GM23338 (cell line): ENCODE data around the gene LAMC3. TPM values are rescaled to one million over a fixed set of nuclear protein-coding genes. Genes with fewer than 3 reads are reported as not detected.
A peak's percentile ranks its signal among the peaks of the same experiment; 100 is the strongest.
"Not testable (repeated sequence)": the region's sequence is repeated elsewhere in the genome, so short reads cannot be mapped to it uniquely, and the experiment has no call there.

Source experiments
- ATAC-seq: fragments of 200-7000 bp; cut with Tn5 transposase; 3 replicates; pipeline ENCODE4 v1.9.1; 2020
- DNase-seq: peaks from one replicate; pipeline ENCODE4 v3.0.0-alpha.2; 2015; ENCODE audit warnings: low spot score
- H2AFZ ChIP-seq: fragments of 200-600 bp; sonication (generic); 2 replicates; pipeline ENCODE4 v1.8.0; 2016; ENCODE audit warnings: antibody characterized with exemption, mild to moderate bottlenecking, moderate library complexity
- H3F3A ChIP-seq: fragments of 200-600 bp; sonication (generic); replicated peaks from 2 replicates; pipeline ENCODE4 v1.8.0; 2017; ENCODE audit warnings: antibody characterized with exemption, mixed run types, low read depth
- H3K27ac ChIP-seq: fragments of 200-600 bp; sonication (generic); 2 replicates; pipeline ENCODE4 v1.6.1; 2016; ENCODE audit warnings: low read depth
- H3K27me3 ChIP-seq: fragments of 200-600 bp; sonication (generic); 2 replicates; pipeline ENCODE4 v1.8.0; 2016; ENCODE audit warnings: mild to moderate bottlenecking, mixed run types, moderate library complexity; ENCODE audit not compliant: insufficient read depth
- H3K36me3 ChIP-seq: fragments of 200-600 bp; sonication (generic); 2 replicates; pipeline ENCODE4 v1.8.0; 2016; ENCODE audit warnings: mild to moderate bottlenecking; ENCODE audit not compliant: insufficient read depth
- H3K4me1 ChIP-seq: fragments of 200-600 bp; sonication (generic); 2 replicates; pipeline ENCODE4 v1.8.0; 2016; ENCODE audit warnings: mild to moderate bottlenecking, moderate library complexity; ENCODE audit not compliant: insufficient read depth
- H3K4me2 ChIP-seq: fragments of 200-600 bp; sonication (generic); 2 replicates; pipeline ENCODE4 v1.7.1; 2017; ENCODE audit warnings: mixed run types
- H3K4me3 ChIP-seq: fragments of 200-600 bp; sonication (generic); 2 replicates; pipeline ENCODE4 v1.6.1; 2016; ENCODE audit warnings: mixed run types
- H3K79me2 ChIP-seq: fragments of 200-600 bp; sonication (generic); replicated peaks from 2 replicates; pipeline ENCODE4 v1.8.0; 2017; ENCODE audit warnings: mild to moderate bottlenecking; ENCODE audit not compliant: insufficient read depth
- H3K9me2 ChIP-seq: fragments of 200-600 bp; sonication (generic); 2 replicates; pipeline ENCODE4 v1.8.0; 2017; ENCODE audit not compliant: insufficient read depth
- H4K20me1 ChIP-seq: fragments of 200-600 bp; sonication (generic); replicated peaks from 2 replicates; pipeline ENCODE4 v1.8.0; 2017; ENCODE audit warnings: mild to moderate bottlenecking; ENCODE audit not compliant: insufficient read depth
- H3K27ac Mint-ChIP-seq: 2 replicates; pipeline ENCODE4 v1.8.0; 2020; ENCODE audit warnings: inconsistent platforms, mild to moderate bottlenecking, moderate library complexity, mixed read lengths
- H3K27me3 Mint-ChIP-seq: 3 replicates; pipeline ENCODE4 v1.8.0; 2022; ENCODE audit warnings: low read depth, mild to moderate bottlenecking, moderate library complexity, mixed read lengths, inconsistent platforms; ENCODE audit not compliant: insufficient read depth, poor library complexity
- H3K36me3 Mint-ChIP-seq: 3 replicates; pipeline ENCODE4 v1.8.0; 2021; ENCODE audit warnings: low read depth, mild to moderate bottlenecking, inconsistent platforms, moderate library complexity, mixed read lengths
- H3K4me1 Mint-ChIP-seq: 3 replicates; pipeline ENCODE4 v1.8.0; 2020; ENCODE audit warnings: mild to moderate bottlenecking, inconsistent platforms, mixed read lengths
- H3K4me3 Mint-ChIP-seq: 3 replicates; pipeline ENCODE4 v1.8.0; 2021; ENCODE audit warnings: moderate library complexity, mild to moderate bottlenecking, inconsistent platforms, mixed read lengths
- H3K9me3 Mint-ChIP-seq: 3 replicates; pipeline ENCODE4 v1.8.0; 2020; ENCODE audit warnings: moderate library complexity, mild to moderate bottlenecking, inconsistent platforms, mixed read lengths
- CREB1 ChIP-seq: fragments of 250-450 bp; sonication (Bioruptor Pico); IDR thresholded peaks from 2 replicates; pipeline ENCODE4 v1.5.0; 2020; ENCODE audit warnings: low read depth, mild to moderate bottlenecking, moderate library complexity
- EZH2 ChIP-seq: fragments of 200-600 bp; sonication (generic); IDR thresholded peaks from one replicate; pipeline ENCODE4 v1.8.0; 2017; ENCODE audit warnings: antibody characterized with exemption, mild to moderate bottlenecking, low read depth; ENCODE audit not compliant: unreplicated experiment
- EZH2phosphoT487 ChIP-seq: fragments of 200-600 bp; sonication (generic); IDR thresholded peaks from one replicate; pipeline ENCODE4 v1.8.1; 2018; ENCODE audit warnings: antibody characterized with exemption; ENCODE audit not compliant: unreplicated experiment
- JUNB ChIP-seq: IDR thresholded peaks from one replicate; pipeline ENCODE4 v1.6.1; 2016; ENCODE audit warnings: antibody characterized with exemption; ENCODE audit not compliant: unreplicated experiment
- NANOG ChIP-seq: IDR thresholded peaks from 2 replicates; pipeline ENCODE4 v1.6.1; 2016; ENCODE audit warnings: antibody characterized with exemption, borderline replicate concordance
- POLR2AphosphoS5 ChIP-seq: IDR thresholded peaks from 2 replicates; pipeline ENCODE4 v1.6.1; 2016; ENCODE audit warnings: antibody characterized with exemption, low read depth
- ZNF114 ChIP-seq: fragments of 250-450 bp; sonication (Bioruptor Pico); IDR thresholded peaks from 2 replicates; pipeline ENCODE4 v1.5.0; 2020; ENCODE audit warnings: mild to moderate bottlenecking, moderate library complexity
- ZNF331 ChIP-seq: fragments of 250-450 bp; sonication (Bioruptor Pico); IDR thresholded peaks from 2 replicates; pipeline ENCODE4 v1.5.0; 2020; ENCODE audit warnings: low read depth, mild to moderate bottlenecking, moderate library complexity
- polyA plus RNA-seq: library from polyadenylated mRNA; unstranded; fragments of >200 nt; fragmentation: Nextera tagmentation; extraction: Ambion mirVana; gene quantifications from 2 replicates; pipeline ENCODE4 v1.2.1, GENCODE V29; 2016
- total RNA-seq: library from RNA; depleted of rRNA; stranded (reverse); fragments of >200 nt; shearing (Covaris generic); gene quantifications from 2 replicates; pipeline ENCODE4 v1.2.3, GENCODE V29; 2014
- TF ChIP-seq, protein P1 (sequence below): fragments of 250-450 bp; sonication (Bioruptor Pico); IDR thresholded peaks from 2 replicates; pipeline ENCODE4 v1.5.0; 2020; ENCODE audit warnings: mild to moderate bottlenecking, moderate library complexity
- TF ChIP-seq, protein P2 (sequence below): IDR thresholded peaks from one replicate; pipeline ENCODE4 v1.6.1; 2018; ENCODE audit warnings: antibody characterized with exemption; ENCODE audit not compliant: unreplicated experiment
- TF ChIP-seq, protein P3 (sequence below), 2 experiments: fragments of 200-600 bp in 1 of 2; sonication (generic) in 1 of 2; conservative IDR thresholded peaks; 2 replicates each; pipeline versions ENCODE4 v1.5.1 to v1.6.1; 2016 to 2017; ENCODE audit warnings: antibody characterized with exemption in 2 of 2, low read depth in 2 of 2, mild to moderate bottlenecking in 2 of 2, moderate library complexity in 1 of 2

Gene LAMC3
- total and polyA plus RNA-seq, 2 experiments from 2014 or later: 9.0 to 27.4 TPM

GRCh38 chr9:131114084-131114535, 105.1 kb downstream of the LAMC3 start:
- Histone ChIP-seq H3K36me3 (peaks cover 35% of the 10 kb centered on the region), H3K4me3 (no peak overlapping the region), H3F3A (0 out of 2 replicates have a peak, but pooled peaks cover 3% of the 10 kb centered on the region), H3K27ac (no peak overlapping the region), H3K79me2 (no peaks in the 10 kb centered on the region), H3K4me1 (peaks cover 7% of the 10 kb centered on the region), H4K20me1 (no peaks in the 10 kb centered on the region; the same call in none of the 2 replicates), H3K9me2 (no peaks in the 10 kb centered on the region), H3K4me2 (no peak overlapping the region), H3K27me3 (no peaks in the 10 kb centered on the region), H2AFZ (no peak overlapping the region)
- Mint-ChIP-seq H3K4me1 (peaks cover 20% of the 10 kb centered on the region), H3K4me3 (no peak overlapping the region), H3K27me3 (peaks cover 21% of the 10 kb centered on the region), H3K36me3 (peaks cover 83% of the 10 kb centered on the region), H3K9me3 (no peaks in the 10 kb centered on the region), H3K27ac (peak overlapping the region; percentile 80; the same call in 1 of the 2 replicates)
- ATAC-seq (no peak), DNase-seq (no peak)
- TF ChIP-seq CREB1 (CRISPR knock-in tag) (no peak), NANOG (no peak), POLR2AphosphoS5 (no peak), EZH2 (no peak), EZH2phosphoT487 (no peak), ZNF114 (no peak), JUNB (no peak), ZNF331 (CRISPR knock-in tag) (no peak)
- TF ChIP-seq, protein P1, sequence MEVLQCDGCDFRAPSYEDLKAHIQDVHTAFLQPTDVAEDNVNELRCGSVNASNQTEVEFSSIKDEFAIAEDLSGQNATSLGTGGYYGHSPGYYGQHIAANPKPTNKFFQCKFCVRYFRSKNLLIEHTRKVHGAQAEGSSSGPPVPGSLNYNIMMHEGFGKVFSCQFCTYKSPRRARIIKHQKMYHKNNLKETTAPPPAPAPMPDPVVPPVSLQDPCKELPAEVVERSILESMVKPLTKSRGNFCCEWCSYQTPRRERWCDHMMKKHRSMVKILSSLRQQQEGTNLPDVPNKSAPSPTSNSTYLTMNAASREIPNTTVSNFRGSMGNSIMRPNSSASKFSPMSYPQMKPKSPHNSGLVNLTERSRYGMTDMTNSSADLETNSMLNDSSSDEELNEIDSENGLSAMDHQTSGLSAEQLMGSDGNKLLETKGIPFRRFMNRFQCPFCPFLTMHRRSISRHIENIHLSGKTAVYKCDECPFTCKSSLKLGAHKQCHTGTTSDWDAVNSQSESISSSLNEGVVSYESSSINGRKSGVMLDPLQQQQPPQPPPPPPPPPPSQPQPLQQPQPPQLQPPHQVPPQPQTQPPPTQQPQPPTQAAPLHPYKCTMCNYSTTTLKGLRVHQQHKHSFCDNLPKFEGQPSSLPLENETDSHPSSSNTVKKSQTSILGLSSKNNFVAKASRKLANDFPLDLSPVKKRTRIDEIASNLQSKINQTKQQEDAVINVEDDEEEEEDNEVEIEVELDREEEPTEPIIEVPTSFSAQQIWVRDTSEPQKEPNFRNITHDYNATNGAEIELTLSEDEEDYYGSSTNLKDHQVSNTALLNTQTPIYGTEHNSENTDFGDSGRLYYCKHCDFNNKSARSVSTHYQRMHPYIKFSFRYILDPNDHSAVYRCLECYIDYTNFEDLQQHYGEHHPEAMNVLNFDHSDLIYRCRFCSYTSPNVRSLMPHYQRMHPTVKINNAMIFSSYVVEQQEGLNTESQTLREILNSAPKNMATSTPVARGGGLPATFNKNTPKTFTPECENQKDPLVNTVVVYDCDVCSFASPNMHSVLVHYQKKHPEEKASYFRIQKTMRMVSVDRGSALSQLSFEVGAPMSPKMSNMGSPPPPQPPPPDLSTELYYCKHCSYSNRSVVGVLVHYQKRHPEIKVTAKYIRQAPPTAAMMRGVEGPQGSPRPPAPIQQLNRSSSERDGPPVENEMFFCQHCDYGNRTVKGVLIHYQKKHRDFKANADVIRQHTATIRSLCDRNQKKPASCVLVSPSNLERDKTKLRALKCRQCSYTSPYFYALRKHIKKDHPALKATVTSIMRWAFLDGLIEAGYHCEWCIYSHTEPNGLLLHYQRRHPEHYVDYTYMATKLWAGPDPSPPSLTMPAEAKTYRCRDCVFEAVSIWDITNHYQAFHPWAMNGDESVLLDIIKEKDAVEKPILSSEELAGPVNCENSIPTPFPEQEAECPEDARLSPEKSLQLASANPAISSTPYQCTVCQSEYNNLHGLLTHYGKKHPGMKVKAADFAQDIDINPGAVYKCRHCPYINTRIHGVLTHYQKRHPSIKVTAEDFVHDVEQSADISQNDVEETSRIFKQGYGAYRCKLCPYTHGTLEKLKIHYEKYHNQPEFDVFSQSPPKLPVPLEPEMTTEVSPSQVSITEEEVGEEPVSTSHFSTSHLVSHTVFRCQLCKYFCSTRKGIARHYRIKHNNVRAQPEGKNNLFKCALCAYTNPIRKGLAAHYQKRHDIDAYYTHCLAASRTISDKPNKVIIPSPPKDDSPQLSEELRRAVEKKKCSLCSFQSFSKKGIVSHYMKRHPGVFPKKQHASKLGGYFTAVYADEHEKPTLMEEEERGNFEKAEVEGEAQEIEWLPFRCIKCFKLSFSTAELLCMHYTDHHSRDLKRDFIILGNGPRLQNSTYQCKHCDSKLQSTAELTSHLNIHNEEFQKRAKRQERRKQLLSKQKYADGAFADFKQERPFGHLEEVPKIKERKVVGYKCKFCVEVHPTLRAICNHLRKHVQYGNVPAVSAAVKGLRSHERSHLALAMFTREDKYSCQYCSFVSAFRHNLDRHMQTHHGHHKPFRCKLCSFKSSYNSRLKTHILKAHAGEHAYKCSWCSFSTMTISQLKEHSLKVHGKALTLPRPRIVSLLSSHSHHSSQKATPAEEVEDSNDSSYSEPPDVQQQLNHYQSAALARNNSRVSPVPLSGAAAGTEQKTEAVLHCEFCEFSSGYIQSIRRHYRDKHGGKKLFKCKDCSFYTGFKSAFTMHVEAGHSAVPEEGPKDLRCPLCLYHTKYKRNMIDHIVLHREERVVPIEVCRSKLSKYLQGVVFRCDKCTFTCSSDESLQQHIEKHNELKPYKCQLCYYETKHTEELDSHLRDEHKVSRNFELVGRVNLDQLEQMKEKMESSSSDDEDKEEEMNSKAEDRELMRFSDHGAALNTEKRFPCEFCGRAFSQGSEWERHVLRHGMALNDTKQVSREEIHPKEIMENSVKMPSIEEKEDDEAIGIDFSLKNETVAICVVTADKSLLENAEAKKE (CRISPR knock-in tag): no peak
- TF ChIP-seq, protein P2, sequence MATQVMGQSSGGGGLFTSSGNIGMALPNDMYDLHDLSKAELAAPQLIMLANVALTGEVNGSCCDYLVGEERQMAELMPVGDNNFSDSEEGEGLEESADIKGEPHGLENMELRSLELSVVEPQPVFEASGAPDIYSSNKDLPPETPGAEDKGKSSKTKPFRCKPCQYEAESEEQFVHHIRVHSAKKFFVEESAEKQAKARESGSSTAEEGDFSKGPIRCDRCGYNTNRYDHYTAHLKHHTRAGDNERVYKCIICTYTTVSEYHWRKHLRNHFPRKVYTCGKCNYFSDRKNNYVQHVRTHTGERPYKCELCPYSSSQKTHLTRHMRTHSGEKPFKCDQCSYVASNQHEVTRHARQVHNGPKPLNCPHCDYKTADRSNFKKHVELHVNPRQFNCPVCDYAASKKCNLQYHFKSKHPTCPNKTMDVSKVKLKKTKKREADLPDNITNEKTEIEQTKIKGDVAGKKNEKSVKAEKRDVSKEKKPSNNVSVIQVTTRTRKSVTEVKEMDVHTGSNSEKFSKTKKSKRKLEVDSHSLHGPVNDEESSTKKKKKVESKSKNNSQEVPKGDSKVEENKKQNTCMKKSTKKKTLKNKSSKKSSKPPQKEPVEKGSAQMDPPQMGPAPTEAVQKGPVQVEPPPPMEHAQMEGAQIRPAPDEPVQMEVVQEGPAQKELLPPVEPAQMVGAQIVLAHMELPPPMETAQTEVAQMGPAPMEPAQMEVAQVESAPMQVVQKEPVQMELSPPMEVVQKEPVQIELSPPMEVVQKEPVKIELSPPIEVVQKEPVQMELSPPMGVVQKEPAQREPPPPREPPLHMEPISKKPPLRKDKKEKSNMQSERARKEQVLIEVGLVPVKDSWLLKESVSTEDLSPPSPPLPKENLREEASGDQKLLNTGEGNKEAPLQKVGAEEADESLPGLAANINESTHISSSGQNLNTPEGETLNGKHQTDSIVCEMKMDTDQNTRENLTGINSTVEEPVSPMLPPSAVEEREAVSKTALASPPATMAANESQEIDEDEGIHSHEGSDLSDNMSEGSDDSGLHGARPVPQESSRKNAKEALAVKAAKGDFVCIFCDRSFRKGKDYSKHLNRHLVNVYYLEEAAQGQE: no peak
- TF ChIP-seq, protein P3, sequence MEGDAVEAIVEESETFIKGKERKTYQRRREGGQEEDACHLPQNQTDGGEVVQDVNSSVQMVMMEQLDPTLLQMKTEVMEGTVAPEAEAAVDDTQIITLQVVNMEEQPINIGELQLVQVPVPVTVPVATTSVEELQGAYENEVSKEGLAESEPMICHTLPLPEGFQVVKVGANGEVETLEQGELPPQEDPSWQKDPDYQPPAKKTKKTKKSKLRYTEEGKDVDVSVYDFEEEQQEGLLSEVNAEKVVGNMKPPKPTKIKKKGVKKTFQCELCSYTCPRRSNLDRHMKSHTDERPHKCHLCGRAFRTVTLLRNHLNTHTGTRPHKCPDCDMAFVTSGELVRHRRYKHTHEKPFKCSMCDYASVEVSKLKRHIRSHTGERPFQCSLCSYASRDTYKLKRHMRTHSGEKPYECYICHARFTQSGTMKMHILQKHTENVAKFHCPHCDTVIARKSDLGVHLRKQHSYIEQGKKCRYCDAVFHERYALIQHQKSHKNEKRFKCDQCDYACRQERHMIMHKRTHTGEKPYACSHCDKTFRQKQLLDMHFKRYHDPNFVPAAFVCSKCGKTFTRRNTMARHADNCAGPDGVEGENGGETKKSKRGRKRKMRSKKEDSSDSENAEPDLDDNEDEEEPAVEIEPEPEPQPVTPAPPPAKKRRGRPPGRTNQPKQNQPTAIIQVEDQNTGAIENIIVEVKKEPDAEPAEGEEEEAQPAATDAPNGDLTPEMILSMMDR (conservative IDR thresholded peaks at IDR 0.05; ENCODE audit: low read depth in 2 of 2): no peak

- not testable (repeated sequence) for H3K9me3 Mint-ChIP-seq, H4K20me1 ChIP-seq, H3K9me2 ChIP-seq, H3K4me1 ChIP-seq, H3K4me2 ChIP-seq, H3K4me3 Mint-ChIP-seq, H3K27me3 ChIP-seq, H3K27ac Mint-ChIP-seq, ATAC-seq, H2AFZ ChIP-seq, H3F3A ChIP-seq, DNase-seq, H3K4me3 ChIP-seq, H3K79me2 ChIP-seq, H3K27ac ChIP-seq
- Mint-ChIP-seq H3K36me3 (peaks cover 83% of the 10 kb centered on the region), H3K27me3 (peaks cover 15% of the 10 kb centered on the region), H3K4me1 (peaks cover 16% of the 10 kb centered on the region; the same call in 2 of the 3 replicates)
- peaks cover 43% of the 10 kb centered on the region for H3K36me3 ChIP-seq
These were observed 106.4 kb downstream of the LAMC3 start for GRCh38 chr9:131115360-131115742.
